GM12873 (cell line): ENCODE data around the gene CCBE1.

Source experiments
- CTCF ChIP-seq: IDR thresholded peaks from 2 replicates; pipeline ENCODE4 v1.5.1; 2012; ENCODE audit warnings: low read depth, mild to moderate bottlenecking, moderate library complexity, low read length, control low read depth; ENCODE audit not compliant: insufficient read depth; ENCODE audit errors: missing control alignments

The CCBE1 gene

GRCh38 chr18:59485382-59485781, 211.8 kb downstream of the CCBE1 start:
- no peak for TF ChIP-seq CTCF

- TF ChIP-seq CTCF: no peak
These were observed 212.5 kb downstream of the CCBE1 start for GRCh38 chr18:59484561-59485328.

- no peak for TF ChIP-seq CTCF
These were observed 213.1 kb downstream of the CCBE1 start for GRCh38 chr18:59484131-59484530.

GRCh38 chr18:59481436-59481835, 215.8 kb downstream of the CCBE1 start:
- no peak for TF ChIP-seq CTCF

- no peak for TF ChIP-seq CTCF
These were observed 217.4 kb downstream of the CCBE1 start for GRCh38 chr18:59479776-59480175.

GRCh38 chr18:59478591-59478990, 218.6 kb downstream of the CCBE1 start:
- no peak for TF ChIP-seq CTCF

- no peak for TF ChIP-seq CTCF
These were observed 219.4 kb downstream of the CCBE1 start for GRCh38 chr18:59477849-59478248.
